ENCODE results near the gene TTC23.

- TF ChIP-seq, protein P1, sequence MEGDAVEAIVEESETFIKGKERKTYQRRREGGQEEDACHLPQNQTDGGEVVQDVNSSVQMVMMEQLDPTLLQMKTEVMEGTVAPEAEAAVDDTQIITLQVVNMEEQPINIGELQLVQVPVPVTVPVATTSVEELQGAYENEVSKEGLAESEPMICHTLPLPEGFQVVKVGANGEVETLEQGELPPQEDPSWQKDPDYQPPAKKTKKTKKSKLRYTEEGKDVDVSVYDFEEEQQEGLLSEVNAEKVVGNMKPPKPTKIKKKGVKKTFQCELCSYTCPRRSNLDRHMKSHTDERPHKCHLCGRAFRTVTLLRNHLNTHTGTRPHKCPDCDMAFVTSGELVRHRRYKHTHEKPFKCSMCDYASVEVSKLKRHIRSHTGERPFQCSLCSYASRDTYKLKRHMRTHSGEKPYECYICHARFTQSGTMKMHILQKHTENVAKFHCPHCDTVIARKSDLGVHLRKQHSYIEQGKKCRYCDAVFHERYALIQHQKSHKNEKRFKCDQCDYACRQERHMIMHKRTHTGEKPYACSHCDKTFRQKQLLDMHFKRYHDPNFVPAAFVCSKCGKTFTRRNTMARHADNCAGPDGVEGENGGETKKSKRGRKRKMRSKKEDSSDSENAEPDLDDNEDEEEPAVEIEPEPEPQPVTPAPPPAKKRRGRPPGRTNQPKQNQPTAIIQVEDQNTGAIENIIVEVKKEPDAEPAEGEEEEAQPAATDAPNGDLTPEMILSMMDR (IDR thresholded peaks at IDR 0.05): no peak
- TF ChIP-seq EZH2 (IDR thresholded peaks at IDR 0.05) (no peak), EZH2phosphoT487 (IDR thresholded peaks at IDR 0.05) (no peak)
These were observed 138.6 kb downstream of the TTC23 start for GRCh38 chr15:99110581-99111320.

Data from neural progenitor cell (in vitro differentiated cells).